ENCODE results near the gene WNT5B.

DNA sequence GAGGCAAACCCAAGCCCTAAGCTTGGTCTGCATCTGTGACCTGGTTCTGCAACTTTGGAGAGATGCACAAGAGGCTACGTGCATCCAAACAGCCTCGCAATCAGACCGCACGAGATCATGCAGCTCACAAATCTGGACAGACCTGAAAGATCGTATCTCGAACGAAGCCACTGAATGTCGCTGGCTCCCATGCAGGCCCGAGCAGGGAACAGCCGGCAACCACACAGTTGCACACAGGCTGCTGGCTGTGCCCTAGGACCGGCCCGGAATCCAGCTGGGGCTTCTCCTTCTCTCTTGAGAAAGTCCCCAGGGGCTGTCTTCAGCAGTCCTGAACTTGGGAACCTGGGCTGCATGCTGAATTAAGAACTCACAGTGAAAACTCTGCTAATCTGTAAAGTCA is 27.9 kb downstream of the WNT5B start:
- TF ChIP-seq POLR2A (IDR thresholded peaks at IDR 0.05; ENCODE audit: low read depth, low read length) = no peak
- no peak for TF ChIP-seq POLR2AphosphoS5 (IDR thresholded peaks at IDR 0.05; ENCODE audit: low read depth, low read length)

Data from GM12892 (cell line).